ENCODE measurements around the gene GRN.
A peak's percentile ranks its signal among the peaks of the same experiment; 100 is the strongest.

Gene GRN

DNA sequence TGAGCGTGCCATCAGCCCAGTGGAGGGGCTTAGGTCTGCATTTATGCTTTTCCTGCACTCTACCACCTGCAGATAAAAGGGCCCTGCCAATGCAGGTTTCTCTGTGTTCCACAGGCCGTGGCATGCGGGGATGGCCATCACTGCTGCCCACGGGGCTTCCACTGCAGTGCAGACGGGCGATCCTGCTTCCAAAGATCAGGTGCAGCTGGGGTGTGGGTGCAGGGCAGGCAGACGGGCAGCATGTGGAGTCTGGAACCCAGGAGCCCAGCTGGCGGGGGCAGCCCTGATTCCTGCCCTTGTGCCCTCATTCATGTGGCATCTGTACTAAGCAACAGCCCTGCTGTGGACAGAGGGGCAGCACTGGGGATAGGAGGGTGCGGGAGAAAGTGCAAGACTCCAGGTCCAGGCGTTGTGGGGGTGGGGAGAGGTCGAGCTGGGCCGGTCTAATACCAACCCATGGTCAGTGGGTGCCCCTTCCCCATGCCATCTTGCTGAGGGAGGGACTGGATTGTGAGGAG, 4.5 kb downstream of the GRN start:
- DNase-seq (ENCODE audit: low read depth, low spot score) = no peak
- Histone ChIP-seq H3K4me1 (ENCODE audit: insufficient read depth, insufficient read length) (peaks cover 8% of the 10 kb centered on the region), H3K9ac (ENCODE audit: insufficient read length, low read depth) (no peak overlapping the region), H3K27me3 (ENCODE audit: insufficient read depth, insufficient read length) (no peaks in the 10 kb centered on the region), H3K36me3 (ENCODE audit: insufficient read depth, insufficient read length, low read length) (peaks cover 46% of the 10 kb centered on the region), H3K9me3 (ENCODE audit: insufficient read depth, low read length) (no peaks in the 10 kb centered on the region), H3K4me3 (ENCODE audit: insufficient read length, low read depth) (no peak overlapping the region)
- TF ChIP-seq YY1 (IDR thresholded peaks at IDR 0.05; ENCODE audit: insufficient read depth, insufficient read length) (no peak), ZNF274 (IDR thresholded peaks at IDR 0.05; ENCODE audit: low read depth, low read length) (no peak), SUZ12 (IDR thresholded peaks at IDR 0.05; ENCODE audit: extremely low read depth, insufficient read depth, insufficient read length) (no peak)

DNA sequence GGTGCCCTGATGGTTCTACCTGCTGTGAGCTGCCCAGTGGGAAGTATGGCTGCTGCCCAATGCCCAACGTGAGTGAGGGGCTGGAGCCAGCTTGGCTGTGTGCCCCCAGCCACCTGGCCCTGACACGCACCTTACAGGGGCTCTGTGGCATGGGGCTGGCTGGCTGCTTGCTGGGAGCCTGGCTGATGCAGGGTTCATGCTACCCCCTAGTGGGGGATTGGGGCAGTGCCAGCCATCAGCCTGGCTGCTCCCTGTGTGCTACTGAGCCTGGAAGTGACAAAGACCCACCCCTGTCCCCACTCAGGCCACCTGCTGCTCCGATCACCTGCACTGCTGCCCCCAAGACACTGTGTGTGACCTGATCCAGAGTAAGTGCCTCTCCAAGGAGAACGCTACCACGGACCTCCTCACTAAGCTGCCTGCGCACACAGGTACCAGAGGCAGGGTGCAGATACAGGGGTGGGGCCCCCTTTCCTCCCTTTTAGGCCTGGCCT, 5.7 kb downstream of the GRN start:
- Histone ChIP-seq H3K9ac (ENCODE audit: insufficient read length, low read depth) (no peak overlapping the region), H3K27me3 (ENCODE audit: insufficient read depth, insufficient read length) (no peaks in the 10 kb centered on the region), H3K9me3 (ENCODE audit: insufficient read depth, low read length) (no peaks in the 10 kb centered on the region), H3K4me3 (ENCODE audit: insufficient read length, low read depth) (no peak overlapping the region), H3K36me3 (ENCODE audit: insufficient read depth, insufficient read length, low read length) (peaks cover 55% of the 10 kb centered on the region), H3K4me1 (ENCODE audit: insufficient read depth, insufficient read length) (peaks cover 12% of the 10 kb centered on the region)
- no peak for DNase-seq (ENCODE audit: low read depth, low spot score)
- TF ChIP-seq YY1 (IDR thresholded peaks at IDR 0.05; ENCODE audit: insufficient read depth, insufficient read length) (no peak), ZNF274 (IDR thresholded peaks at IDR 0.05; ENCODE audit: low read depth, low read length) (no peak), SUZ12 (IDR thresholded peaks at IDR 0.05; ENCODE audit: extremely low read depth, insufficient read depth, insufficient read length) (no peak)

DNA sequence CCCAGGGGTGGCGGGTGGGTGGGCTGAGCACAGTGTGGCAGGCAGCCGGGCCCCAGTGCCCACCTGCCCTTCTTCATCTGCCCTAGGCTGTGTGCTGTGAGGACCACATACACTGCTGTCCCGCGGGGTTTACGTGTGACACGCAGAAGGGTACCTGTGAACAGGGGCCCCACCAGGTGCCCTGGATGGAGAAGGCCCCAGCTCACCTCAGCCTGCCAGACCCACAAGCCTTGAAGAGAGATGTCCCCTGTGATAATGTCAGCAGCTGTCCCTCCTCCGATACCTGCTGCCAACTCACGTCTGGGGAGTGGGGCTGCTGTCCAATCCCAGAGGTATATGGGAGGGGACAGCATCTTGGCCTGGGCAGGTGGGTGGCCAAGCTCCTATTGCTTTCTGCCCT, 6.4 kb downstream of the GRN start:
- DNase-seq (ENCODE audit: low read depth, low spot score) = no peak
- Histone ChIP-seq H3K9me3 (ENCODE audit: insufficient read depth, low read length) (no peaks in the 10 kb centered on the region), H3K27me3 (ENCODE audit: insufficient read depth, insufficient read length) (no peaks in the 10 kb centered on the region), H3K36me3 (ENCODE audit: insufficient read depth, insufficient read length, low read length) (peaks cover 62% of the 10 kb centered on the region), H3K9ac (ENCODE audit: insufficient read length, low read depth) (no peak overlapping the region), H3K4me3 (ENCODE audit: insufficient read length, low read depth) (no peak overlapping the region), H3K4me1 (ENCODE audit: insufficient read depth, insufficient read length) (peaks cover 7% of the 10 kb centered on the region)
- no peak for TF ChIP-seq ZNF274 (IDR thresholded peaks at IDR 0.05; ENCODE audit: low read depth, low read length)
- no peak for TF ChIP-seq SUZ12 (IDR thresholded peaks at IDR 0.05; ENCODE audit: extremely low read depth, insufficient read depth, insufficient read length)
- no peak for TF ChIP-seq YY1 (IDR thresholded peaks at IDR 0.05; ENCODE audit: insufficient read depth, insufficient read length)

DNA sequence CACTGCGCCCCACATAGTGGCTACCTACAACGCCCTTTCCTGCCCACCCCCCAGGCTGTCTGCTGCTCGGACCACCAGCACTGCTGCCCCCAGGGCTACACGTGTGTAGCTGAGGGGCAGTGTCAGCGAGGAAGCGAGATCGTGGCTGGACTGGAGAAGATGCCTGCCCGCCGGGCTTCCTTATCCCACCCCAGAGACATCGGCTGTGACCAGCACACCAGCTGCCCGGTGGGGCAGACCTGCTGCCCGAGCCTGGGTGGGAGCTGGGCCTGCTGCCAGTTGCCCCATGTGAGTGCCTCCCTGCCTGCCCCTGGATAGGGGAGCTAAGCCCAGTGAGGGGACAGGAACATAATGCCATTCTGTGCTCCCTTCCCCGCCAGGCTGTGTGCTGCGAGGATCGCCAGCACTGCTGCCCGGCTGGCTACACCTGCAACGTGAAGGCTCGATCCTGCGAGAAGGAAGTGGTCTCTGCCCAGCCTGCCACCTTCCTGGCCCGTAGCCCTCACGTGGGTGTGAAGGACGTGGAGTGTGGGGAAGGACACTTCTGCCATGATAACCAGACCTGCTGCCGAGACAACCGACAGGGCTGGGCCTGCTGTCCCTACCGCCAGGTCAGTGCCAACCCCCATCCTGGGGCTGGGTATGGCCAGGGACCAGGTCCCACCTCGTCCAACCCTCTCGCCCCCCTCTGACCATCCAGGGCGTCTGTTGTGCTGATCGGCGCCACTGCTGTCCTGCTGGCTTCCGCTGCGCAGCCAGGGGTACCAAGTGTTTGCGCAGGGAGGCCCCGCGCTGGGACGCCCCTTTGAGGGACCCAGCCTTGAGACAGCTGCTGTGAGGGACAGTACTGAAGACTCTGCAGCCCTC, 7.1 kb downstream of the GRN start:
- H3K9ac ChIP-seq (ENCODE audit: insufficient read length, low read depth) = peak overlapping the region; percentile 28
- no peaks in the 10 kb centered on the region for H3K9me3 ChIP-seq (ENCODE audit: insufficient read depth, low read length)
- H3K27me3 ChIP-seq (ENCODE audit: insufficient read depth, insufficient read length) = no peaks in the 10 kb centered on the region
- no peak overlapping the region for H3K4me3 ChIP-seq (ENCODE audit: insufficient read length, low read depth)
- no peak for TF ChIP-seq ZNF274 (IDR thresholded peaks at IDR 0.05; ENCODE audit: low read depth, low read length)
- TF ChIP-seq SUZ12 (IDR thresholded peaks at IDR 0.05; ENCODE audit: extremely low read depth, insufficient read depth, insufficient read length) = no peak
- H3K4me1 ChIP-seq (ENCODE audit: insufficient read depth, insufficient read length) = peaks cover 7% of the 10 kb centered on the region
- DNase-seq (ENCODE audit: low read depth, low spot score) = no peak
- peaks cover 64% of the 10 kb centered on the region for H3K36me3 ChIP-seq (ENCODE audit: insufficient read depth, insufficient read length, low read length)

DNA sequence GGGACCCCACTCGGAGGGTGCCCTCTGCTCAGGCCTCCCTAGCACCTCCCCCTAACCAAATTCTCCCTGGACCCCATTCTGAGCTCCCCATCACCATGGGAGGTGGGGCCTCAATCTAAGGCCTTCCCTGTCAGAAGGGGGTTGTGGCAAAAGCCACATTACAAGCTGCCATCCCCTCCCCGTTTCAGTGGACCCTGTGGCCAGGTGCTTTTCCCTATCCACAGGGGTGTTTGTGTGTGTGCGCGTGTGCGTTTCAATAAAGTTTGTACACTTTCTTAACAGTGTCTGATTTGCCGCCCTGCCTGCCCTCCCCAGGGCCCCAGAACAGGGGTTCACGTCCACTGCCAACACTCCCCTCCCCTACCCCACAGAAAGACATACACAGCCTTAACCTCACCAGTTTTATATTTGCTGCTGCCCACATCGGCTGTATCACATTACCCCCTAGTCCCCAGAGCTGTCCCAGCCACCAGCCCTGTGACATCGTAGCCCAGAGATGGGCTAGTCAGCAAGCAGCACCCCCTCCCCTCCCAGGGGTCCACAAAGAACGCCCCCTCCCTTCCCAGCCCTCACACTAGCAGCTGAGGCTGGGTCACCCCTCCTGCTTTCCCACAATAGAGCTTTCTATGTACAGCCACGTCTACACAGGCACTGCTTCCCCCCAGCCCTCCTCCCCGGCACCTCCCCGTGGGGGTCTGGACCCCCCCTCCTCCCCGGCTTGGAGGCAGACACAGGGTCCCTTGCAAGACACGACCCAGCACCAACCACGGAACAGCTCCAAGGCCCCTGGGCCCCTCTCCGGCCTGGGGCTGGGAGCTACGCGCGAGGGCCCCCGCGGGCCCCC, 7.9 kb downstream of the GRN start:
- no peak for TF ChIP-seq SUZ12 (IDR thresholded peaks at IDR 0.05; ENCODE audit: extremely low read depth, insufficient read depth, insufficient read length)
- TF ChIP-seq ZNF274 (IDR thresholded peaks at IDR 0.05; ENCODE audit: low read depth, low read length) = no peak
- no peak for TF ChIP-seq YY1 (IDR thresholded peaks at IDR 0.05; ENCODE audit: insufficient read depth, insufficient read length)
- no peaks in the 10 kb centered on the region for H3K27me3 ChIP-seq (ENCODE audit: insufficient read depth, insufficient read length)

DNA sequence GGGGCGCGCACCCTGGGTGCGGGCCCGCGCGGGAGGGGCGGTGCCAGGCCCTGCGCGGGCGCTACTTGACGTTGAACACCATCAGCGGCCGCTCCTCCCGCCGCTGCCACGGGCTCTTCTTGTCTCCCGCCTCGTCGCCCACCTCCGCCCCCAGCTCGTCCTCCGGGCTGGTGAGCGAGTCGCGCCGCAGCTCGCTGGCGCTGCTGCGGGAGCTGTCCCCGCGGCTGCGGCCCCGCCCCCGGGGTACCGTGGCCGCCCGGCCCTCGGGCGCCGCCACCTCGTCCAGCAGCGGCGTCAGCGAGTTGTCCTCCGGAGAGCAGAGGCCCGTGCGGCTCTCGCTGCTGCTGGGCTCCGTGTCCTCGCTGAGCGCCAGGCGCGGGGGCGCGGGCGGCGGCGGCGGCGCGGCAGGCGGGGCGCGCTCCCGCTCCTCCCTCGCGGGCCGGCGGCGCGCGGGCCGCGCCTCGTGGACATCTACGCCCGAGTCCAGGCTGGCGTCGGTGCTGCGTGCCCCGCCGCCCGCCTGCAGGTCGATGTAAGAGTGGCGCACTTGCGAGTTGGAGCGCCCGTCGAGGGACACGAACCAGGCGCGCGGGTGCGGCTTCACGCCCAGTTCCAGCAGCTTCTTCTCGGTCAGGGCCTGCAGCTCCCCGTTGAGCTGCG, 8.7 kb downstream of the GRN start:
- DNase-seq (ENCODE audit: low read depth, low spot score) = no peak
- H3K9ac ChIP-seq (ENCODE audit: insufficient read length, low read depth) = peak overlapping the region; percentile 76

More for the DNA sequence above, 7.9 kb downstream of the GRN start:
- Histone ChIP-seq H3K4me1 (ENCODE audit: insufficient read depth, insufficient read length) (peaks cover 7% of the 10 kb centered on the region), H3K9ac (ENCODE audit: insufficient read length, low read depth) (peak overlapping the region; percentile 67), H3K4me3 (ENCODE audit: insufficient read length, low read depth) (peak overlapping the region; percentile 39), H3K9me3 (ENCODE audit: insufficient read depth, low read length) (no peaks in the 10 kb centered on the region), H3K36me3 (ENCODE audit: insufficient read depth, insufficient read length, low read length) (peaks cover 68% of the 10 kb centered on the region)
- no peak for DNase-seq (ENCODE audit: low read depth, low spot score)

More for the DNA sequence above, 8.7 kb downstream of the GRN start:
- peaks cover 70% of the 10 kb centered on the region for H3K36me3 ChIP-seq (ENCODE audit: insufficient read depth, insufficient read length, low read length)
- H3K9me3 ChIP-seq (ENCODE audit: insufficient read depth, low read length) = no peaks in the 10 kb centered on the region
- TF ChIP-seq YY1 (IDR thresholded peaks at IDR 0.05; ENCODE audit: insufficient read depth, insufficient read length) (no peak), ZNF274 (IDR thresholded peaks at IDR 0.05; ENCODE audit: low read depth, low read length) (no peak), SUZ12 (IDR thresholded peaks at IDR 0.05; ENCODE audit: extremely low read depth, insufficient read depth, insufficient read length) (no peak)
- H3K27me3 ChIP-seq (ENCODE audit: insufficient read depth, insufficient read length) = no peaks in the 10 kb centered on the region
- peaks cover 7% of the 10 kb centered on the region for H3K4me1 ChIP-seq (ENCODE audit: insufficient read depth, insufficient read length)
- peak overlapping the region; percentile 39 for H3K4me3 ChIP-seq (ENCODE audit: insufficient read length, low read depth)
